MCF 10A (cell line): ENCODE data around the gene AGPS. TPM values are rescaled to one million over a fixed set of nuclear protein-coding genes. Genes with fewer than 3 reads are reported as not detected.
"Not testable (repeated sequence)": the region's sequence is repeated elsewhere in the genome, so short reads cannot be mapped to it uniquely, and the experiment has no call there.

Experiments
- BruUV-seq: library from RNA; stranded (reverse); fragments of 400-500 nt; replicated peaks from 2 replicates; lab custom pipeline; 2021; lab: Mats Ljungman, UMichigan
- CTCF ChIA-PET: fragments of 300-600 bp; sonication (Branson Sonifier 250); formaldehyde crosslinking; extraction: SDS; loops from one replicate; lab custom pipeline; 2021; ENCODE audit warnings: antibody characterized with exemption, inconsistent platforms; lab: Yijun Ruan, JAX
- POLR2A ChIA-PET: fragments of 300-600, 350-650 bp; sonication (Branson Sonifier 250); formaldehyde crosslinking; extraction: SDS; loops from one replicate; lab custom pipeline; 2020; ENCODE audit warnings: antibody characterized with exemption, inconsistent platforms; lab: Yijun Ruan, JAX
- DNase-seq: peaks from one replicate; pipeline ENCODE4 v3.0.0-alpha.2; 2018; ENCODE audit not compliant: unreplicated experiment
- H3K27ac Mint-ChIP-seq: one replicate; pipeline ENCODE4 v1.8.0; 2022; ENCODE audit warnings: mild to moderate bottlenecking, low read depth, mixed read lengths; ENCODE audit not compliant: unreplicated experiment
- H3K27me3 Mint-ChIP-seq: one replicate; pipeline ENCODE4 v1.8.0; 2022; ENCODE audit warnings: mixed read lengths; ENCODE audit not compliant: insufficient read depth, unreplicated experiment
- H3K36me3 Mint-ChIP-seq: one replicate; pipeline ENCODE4 v1.8.0; 2022; ENCODE audit warnings: mild to moderate bottlenecking, moderate library complexity, mixed read lengths; ENCODE audit not compliant: insufficient read depth, unreplicated experiment
- H3K4me1 Mint-ChIP-seq: one replicate; pipeline ENCODE4 v1.8.0; 2022; ENCODE audit warnings: mixed read lengths; ENCODE audit not compliant: insufficient read depth, unreplicated experiment
- H3K4me3 Mint-ChIP-seq: one replicate; pipeline ENCODE4 v1.8.0; 2022; ENCODE audit warnings: mild to moderate bottlenecking, moderate library complexity, mixed read lengths; ENCODE audit not compliant: unreplicated experiment
- H3K9me3 Mint-ChIP-seq: one replicate; pipeline ENCODE4 v1.8.0; 2022; ENCODE audit warnings: mixed read lengths; ENCODE audit not compliant: unreplicated experiment
- CTCF ChIP-seq: fragments of 200-600 bp; IDR thresholded peaks from one replicate; pipeline ENCODE4 v1.8.0; 2022; ENCODE audit warnings: antibody characterized with exemption, mild to moderate bottlenecking; ENCODE audit not compliant: unreplicated experiment
- intact Hi-C: fragments of 100-400 bp; cut with micrococcal nuclease; formaldehyde crosslinking; loops from 2 replicates; pipeline ENCODE4 v1.14.1; 2022
- total RNA-seq: library from RNA; stranded (reverse); gene quantifications from 2 replicates; pipeline ENCODE4 v1.2.3, GENCODE V29; 2022

The AGPS gene
- total RNA-seq, 1 experiment from 2014 or later, result 49.5 TPM

- no TSS peak for BruUV-seq
- Mint-ChIP-seq H3K36me3 (peaks cover 20% of the 10 kb centered on the region), H3K4me1 (no peaks in the 10 kb centered on the region), H3K9me3 (no peaks in the 10 kb centered on the region), H3K27ac (no peak overlapping the region), H3K27me3 (no peaks in the 10 kb centered on the region), H3K4me3 (no peak overlapping the region)
- CTCF ChIA-PET, result interaction anchor here (0.6 to 1.1 kb wide), 3 partner anchors 278 to 502 kb away, joined by 4 read pairs; no protein-coding TSS in a partner anchor
- DNase-seq, result no peak
- POLR2A ChIA-PET, result no interaction called here
- intact Hi-C loops, result no loop called here
- no peak for TF ChIP-seq CTCF
These were observed 55.5 kb downstream of the AGPS start for GRCh38 chr2:177448031-177448430.

- no peak for TF ChIP-seq CTCF
- intact Hi-C loops, result no loop called here
- H3K27me3 Mint-ChIP-seq, result no peaks in the 10 kb centered on the region
- no peak for DNase-seq
- POLR2A ChIA-PET, result no interaction called here
- no peaks in the 10 kb centered on the region for H3K4me1 Mint-ChIP-seq
- no peak overlapping the region for H3K4me3 Mint-ChIP-seq
- no peak overlapping the region for H3K27ac Mint-ChIP-seq
- CTCF ChIA-PET, result interaction anchor here (0.7 to 1.1 kb wide), 2 partner anchors 318 to 463 kb away, joined by 3 to 4 read pairs; no protein-coding TSS in a partner anchor
- no TSS peak for BruUV-seq
- H3K9me3 Mint-ChIP-seq, result no peaks in the 10 kb centered on the region
- peaks cover 27% of the 10 kb centered on the region for H3K36me3 Mint-ChIP-seq
These were observed 56.6 kb downstream of the AGPS start for GRCh38 chr2:177449159-177449558.

- intact Hi-C loops, result no loop called here
- no peaks in the 10 kb centered on the region for H3K27me3 Mint-ChIP-seq
- POLR2A ChIA-PET, result interaction anchor here (0.7 kb wide), 1 partner anchor 26 kb away, joined by 3 read pairs; no protein-coding TSS in a partner anchor
- no peak overlapping the region for H3K4me3 Mint-ChIP-seq
- CTCF ChIA-PET, result interaction anchor here (0.6 to 1.2 kb wide), 2 partner anchors 11 to 900 kb away, joined by 3 read pairs; no protein-coding TSS in a partner anchor
- peaks cover 7% of the 10 kb centered on the region for H3K9me3 Mint-ChIP-seq
- no peak for TF ChIP-seq CTCF
- no peak overlapping the region for H3K27ac Mint-ChIP-seq
- H3K36me3 Mint-ChIP-seq, result peaks cover 34% of the 10 kb centered on the region
- DNase-seq, result no peak
- H3K4me1 Mint-ChIP-seq, result no peaks in the 10 kb centered on the region
- no TSS peak for BruUV-seq
These were observed 62.6 kb downstream of the AGPS start for GRCh38 chr2:177455187-177455586.

- peaks cover 53% of the 10 kb centered on the region for H3K36me3 Mint-ChIP-seq
- H3K4me1 Mint-ChIP-seq, DNase-seq, H3K27ac Mint-ChIP-seq, H3K9me3 Mint-ChIP-seq, CTCF ChIA-PET, POLR2A ChIA-PET, H3K27me3 Mint-ChIP-seq, BruUV-seq, H3K4me3 Mint-ChIP-seq, intact Hi-C loops: not testable (repeated sequence)
These were observed 67.2 kb downstream of the AGPS start for GRCh38 chr2:177459756-177460155.
